Neural progenitor cell (in vitro differentiated cells): Measurements from ENCODE around the gene DAPK3. TPM values are rescaled to one million over a fixed set of nuclear protein-coding genes. Genes with fewer than 3 reads are reported as not detected.
"Not testable (repeated sequence)": the region's sequence is repeated elsewhere in the genome, so short reads cannot be mapped to it uniquely, and the experiment has no call there.

Source experiments
- DNase-seq: peaks from one replicate; pipeline ENCODE4 v3.0.0-alpha.2; 2016; ENCODE audit warnings: low spot score
- H2AFZ ChIP-seq: fragments of 200-600 bp; sonication (generic); replicated peaks from 2 replicates; pipeline ENCODE4 v1.6.1; 2016; ENCODE audit warnings: antibody characterized with exemption
- H3F3A ChIP-seq: fragments of 200-600 bp; sonication (generic); 2 replicates; pipeline ENCODE4 v1.6.1; 2016; ENCODE audit warnings: antibody characterized with exemption, low read depth
- H3K27ac ChIP-seq: fragments of 200-600 bp; sonication (generic); 2 replicates; pipeline ENCODE4 v1.5.1; 2016; ENCODE audit warnings: mild to moderate bottlenecking
- H3K27me3 ChIP-seq: fragments of 200-600 bp; sonication (generic); 2 replicates; pipeline ENCODE4 v1.6.1; 2016; ENCODE audit warnings: mild to moderate bottlenecking, moderate library complexity
- H3K36me3 ChIP-seq: fragments of 200-600 bp; sonication (generic); 2 replicates; pipeline ENCODE4 v1.5.1; 2016
- H3K4me1 ChIP-seq: fragments of 200-600 bp; sonication (generic); 2 replicates; pipeline ENCODE4 v1.6.1; 2016; ENCODE audit warnings: mixed run types
- H3K4me2 ChIP-seq: fragments of 200-600 bp; sonication (generic); 2 replicates; pipeline ENCODE4 v1.6.1; 2016
- H3K4me3 ChIP-seq: fragments of 200-600 bp; sonication (generic); 2 replicates; pipeline ENCODE4 v1.5.1; 2016
- H3K79me2 ChIP-seq: fragments of 200-600 bp; sonication (generic); 2 replicates; pipeline ENCODE4 v1.6.1; 2016; ENCODE audit warnings: low read depth
- H3K9ac ChIP-seq: fragments of 200-600 bp; sonication (generic); 2 replicates; pipeline ENCODE4 v1.6.1; 2016
- H3K9me3 ChIP-seq: fragments of 200-600 bp; sonication (generic); 2 replicates; pipeline ENCODE4 v1.5.1; 2016; ENCODE audit warnings: low read depth
- H4K20me1 ChIP-seq: fragments of 200-600 bp; sonication (generic); 2 replicates; pipeline ENCODE4 v1.6.1; 2016; ENCODE audit warnings: low read depth
- H3K27ac Mint-ChIP-seq: 3 replicates; pipeline ENCODE4 v1.8.0; 2021; ENCODE audit warnings: mixed read lengths
- H3K27me3 Mint-ChIP-seq: 2 replicates; pipeline ENCODE4 v1.8.0; 2022; ENCODE audit warnings: low read depth, mild to moderate bottlenecking, inconsistent platforms, moderate library complexity, mixed read lengths; ENCODE audit not compliant: insufficient read depth
- H3K36me3 Mint-ChIP-seq: 3 replicates; pipeline ENCODE4 v1.8.0; 2021; ENCODE audit warnings: mixed read lengths
- H3K4me1 Mint-ChIP-seq: 3 replicates; pipeline ENCODE4 v1.8.0; 2021; ENCODE audit warnings: mixed read lengths
- H3K4me3 Mint-ChIP-seq: 3 replicates; pipeline ENCODE4 v1.8.0; 2021; ENCODE audit warnings: mild to moderate bottlenecking, moderate library complexity, mixed read lengths
- H3K9me3 Mint-ChIP-seq: 3 replicates; pipeline ENCODE4 v1.8.0; 2020; ENCODE audit warnings: mixed read lengths
- CTCF ChIP-seq: fragments of 200-600 bp; sonication (generic); IDR thresholded peaks from 2 replicates; pipeline ENCODE4 v1.5.1; 2017; ENCODE audit warnings: antibody characterized with exemption, mild to moderate bottlenecking
- EZH2 ChIP-seq: fragments of 200-600 bp; sonication (generic); IDR thresholded peaks from 2 replicates; pipeline ENCODE4 v1.6.1; 2017; ENCODE audit warnings: antibody characterized with exemption, mild to moderate bottlenecking, moderate library complexity
- EZH2phosphoT487 ChIP-seq: fragments of 200-600 bp; sonication (generic); IDR thresholded peaks from 2 replicates; pipeline ENCODE4 v1.6.1; 2017; ENCODE audit warnings: antibody characterized with exemption
- total RNA-seq: library from RNA; depleted of rRNA; stranded (reverse); fragments of >200 nt; gene quantifications from 2 replicates; pipeline ENCODE4 v1.2.3, GENCODE V29; 2015; ENCODE audit warnings: low replicate concordance

Gene DAPK3
- total RNA-seq, 1 donor from 2014 or later, result 33.7 TPM

- Histone ChIP-seq H4K20me1 (peaks cover 60% of the 10 kb centered on the region), H3K9ac (no peak overlapping the region), H3K27ac (no peak overlapping the region), H3K27me3 (no peaks in the 10 kb centered on the region), H3K79me2 (peaks cover 79% of the 10 kb centered on the region), H3K4me3 (no peak overlapping the region), H3K4me2 (no peak overlapping the region), H3K9me3 (no peaks in the 10 kb centered on the region), H3F3A (peaks cover 8% of the 10 kb centered on the region), H3K4me1 (peaks cover 13% of the 10 kb centered on the region), H2AFZ (no peak overlapping the region), H3K36me3 (no peaks in the 10 kb centered on the region)
- H3K4me1 Mint-ChIP-seq, result peaks cover 20% of the 10 kb centered on the region
- no peak overlapping the region for H3K27ac Mint-ChIP-seq
- H3K36me3 Mint-ChIP-seq, result peaks cover 3% of the 10 kb centered on the region
- DNase-seq, result no peak
- H3K9me3 Mint-ChIP-seq, result no peaks in the 10 kb centered on the region
- peaks cover 13% of the 10 kb centered on the region for H3K27me3 Mint-ChIP-seq
- TF ChIP-seq EZH2phosphoT487, result no peak
- no peak for TF ChIP-seq EZH2
- no peak for TF ChIP-seq CTCF
- peak overlapping the region; percentile 90 for H3K4me3 Mint-ChIP-seq
Observed at GRCh38 chr19:4009990-4010807, 39.3 kb upstream of the DAPK3 start.

GRCh38 chr19:4007836-4008539, 37.1 kb upstream of the DAPK3 start:
- H3K4me3 Mint-ChIP-seq, result peak overlapping the region; percentile 90
- H3K4me2 ChIP-seq, result peak overlapping the region; percentile 89
- H3K27ac ChIP-seq, result no peak overlapping the region
- no peak overlapping the region for H2AFZ ChIP-seq
- H3K79me2 ChIP-seq, result peaks cover 60% of the 10 kb centered on the region
- no peaks in the 10 kb centered on the region for H3K9me3 ChIP-seq
- no peak for TF ChIP-seq EZH2
- no peak for TF ChIP-seq CTCF
- TF ChIP-seq EZH2phosphoT487, result no peak
- H3K27me3 Mint-ChIP-seq, result peaks cover 13% of the 10 kb centered on the region
- peak; percentile 66 for DNase-seq
- no peaks in the 10 kb centered on the region for H3K36me3 ChIP-seq
- H3K9ac ChIP-seq, result peak overlapping the region; percentile 87
- peaks cover 43% of the 10 kb centered on the region for H4K20me1 ChIP-seq
- H3K27ac Mint-ChIP-seq, result peak overlapping the region; percentile 40
- peaks cover 20% of the 10 kb centered on the region for H3K4me1 Mint-ChIP-seq
- H3K4me3 ChIP-seq, result peak overlapping the region; percentile 87
- H3K9me3 Mint-ChIP-seq, result no peaks in the 10 kb centered on the region
- peaks cover 3% of the 10 kb centered on the region for H3K36me3 Mint-ChIP-seq
- H3K27me3 ChIP-seq, result no peaks in the 10 kb centered on the region
- peaks cover 10% of the 10 kb centered on the region for H3F3A ChIP-seq
- peaks cover 13% of the 10 kb centered on the region for H3K4me1 ChIP-seq

- peak within 1 kb of the TSS; percentile 90 for H3K4me3 Mint-ChIP-seq
- peaks cover 1% of the 10 kb centered on the region for H3K36me3 Mint-ChIP-seq
- Histone ChIP-seq H3K9ac (peak within 1 kb of the TSS; percentile 87), H3K4me3 (peak within 1 kb of the TSS; percentile 87), H3K4me2 (peak within 1 kb of the TSS; percentile 90), H3F3A (peaks cover 10% of the 10 kb centered on the region), H3K36me3 (no peaks in the 10 kb centered on the region), H4K20me1 (peaks cover 40% of the 10 kb centered on the region), H3K27me3 (no peaks in the 10 kb centered on the region), H2AFZ (peak within 1 kb of the TSS; percentile 71), H3K27ac (no peak within 1 kb of the TSS), H3K79me2 (peaks cover 54% of the 10 kb centered on the region), H3K4me1 (peaks cover 13% of the 10 kb centered on the region), H3K9me3 (no peaks in the 10 kb centered on the region)
- peaks cover 20% of the 10 kb centered on the region for H3K4me1 Mint-ChIP-seq
- DNase-seq, result peak; percentile 100
- no peak for TF ChIP-seq EZH2
- peak; percentile 20 for TF ChIP-seq CTCF
- H3K9me3 Mint-ChIP-seq, result no peaks in the 10 kb centered on the region
- peak within 1 kb of the TSS; percentile 40 for H3K27ac Mint-ChIP-seq
- H3K27me3 Mint-ChIP-seq, result peaks cover 10% of the 10 kb centered on the region
Observed at GRCh38 chr19:4007021-4007835, 36.3 kb upstream of the DAPK3 start, which contains the start of gene PIAS4. Gene PIAS4, plus strand, starts transcription at chr19:4007736. Its CDS starts 25 bp downstream, at chr19:4007761.

- H3K27ac Mint-ChIP-seq, DNase-seq, H3K27ac ChIP-seq, H3K36me3 Mint-ChIP-seq, H3K9me3 Mint-ChIP-seq, H3K9ac ChIP-seq, H3K4me2 ChIP-seq, H3K9me3 ChIP-seq, H3F3A ChIP-seq, H3K27me3 Mint-ChIP-seq, H3K27me3 ChIP-seq, H3K36me3 ChIP-seq, H2AFZ ChIP-seq, H3K4me3 ChIP-seq: not testable (repeated sequence)
- H3K4me3 Mint-ChIP-seq, result peak overlapping the region; percentile 63
- H3K79me2 ChIP-seq, result peaks cover 40% of the 10 kb centered on the region
- peaks cover 25% of the 10 kb centered on the region for H4K20me1 ChIP-seq
- peaks cover 18% of the 10 kb centered on the region for H3K4me1 Mint-ChIP-seq
- peaks cover 13% of the 10 kb centered on the region for H3K4me1 ChIP-seq
Observed at GRCh38 chr19:4005436-4005835, 34.5 kb upstream of the DAPK3 start.

- H4K20me1 ChIP-seq, H3K27me3 ChIP-seq, H3K9me3 ChIP-seq, H3K9ac ChIP-seq, H3K4me2 ChIP-seq, H3K27ac Mint-ChIP-seq, H2AFZ ChIP-seq, DNase-seq, H3K4me3 ChIP-seq, H3K4me1 Mint-ChIP-seq, H3K36me3 Mint-ChIP-seq, H3K79me2 ChIP-seq, H3F3A ChIP-seq, H3K4me3 Mint-ChIP-seq, H3K4me1 ChIP-seq, H3K9me3 Mint-ChIP-seq, H3K36me3 ChIP-seq, H3K27ac ChIP-seq: not testable (repeated sequence)
- peaks cover 10% of the 10 kb centered on the region for H3K27me3 Mint-ChIP-seq
Observed at GRCh38 chr19:4000798-4001197, 29.9 kb upstream of the DAPK3 start.
